ENCODE measurements around the gene RASA3.

DNA sequence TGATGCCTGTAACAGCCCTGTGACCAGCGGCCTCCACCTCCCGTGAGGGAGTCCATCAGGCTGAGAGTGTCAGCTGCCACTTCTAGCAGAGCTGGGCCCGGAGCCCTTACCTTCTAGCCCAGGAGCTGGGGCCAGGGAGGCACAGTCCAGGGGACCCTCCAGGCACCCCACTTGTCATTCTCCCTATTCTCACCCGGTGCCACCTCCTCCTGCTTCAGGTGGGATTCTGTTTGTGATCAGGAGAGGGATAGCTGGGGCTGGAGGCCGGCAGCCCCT is 4.1 kb downstream of the RASA3 start:
- TF ChIP-seq, protein P1, sequence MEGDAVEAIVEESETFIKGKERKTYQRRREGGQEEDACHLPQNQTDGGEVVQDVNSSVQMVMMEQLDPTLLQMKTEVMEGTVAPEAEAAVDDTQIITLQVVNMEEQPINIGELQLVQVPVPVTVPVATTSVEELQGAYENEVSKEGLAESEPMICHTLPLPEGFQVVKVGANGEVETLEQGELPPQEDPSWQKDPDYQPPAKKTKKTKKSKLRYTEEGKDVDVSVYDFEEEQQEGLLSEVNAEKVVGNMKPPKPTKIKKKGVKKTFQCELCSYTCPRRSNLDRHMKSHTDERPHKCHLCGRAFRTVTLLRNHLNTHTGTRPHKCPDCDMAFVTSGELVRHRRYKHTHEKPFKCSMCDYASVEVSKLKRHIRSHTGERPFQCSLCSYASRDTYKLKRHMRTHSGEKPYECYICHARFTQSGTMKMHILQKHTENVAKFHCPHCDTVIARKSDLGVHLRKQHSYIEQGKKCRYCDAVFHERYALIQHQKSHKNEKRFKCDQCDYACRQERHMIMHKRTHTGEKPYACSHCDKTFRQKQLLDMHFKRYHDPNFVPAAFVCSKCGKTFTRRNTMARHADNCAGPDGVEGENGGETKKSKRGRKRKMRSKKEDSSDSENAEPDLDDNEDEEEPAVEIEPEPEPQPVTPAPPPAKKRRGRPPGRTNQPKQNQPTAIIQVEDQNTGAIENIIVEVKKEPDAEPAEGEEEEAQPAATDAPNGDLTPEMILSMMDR (conservative IDR thresholded peaks at IDR 0.05), result no peak
- TF ChIP-seq EZH2 (IDR thresholded peaks at IDR 0.05; ENCODE audit: low read depth), result no peak
